Activated CD4-positive, alpha-beta T cell treated with anti-CD3 and anti-CD28 coated beads for 4 hours (primary cell): ENCODE results near the gene PHF11.
A peak's percentile ranks its signal among the peaks of the same experiment; 100 is the strongest.

Experiments
- DNase-seq, 2 donors: peaks; one replicate each; pipeline ENCODE4 v3.0.0-alpha.2; 2020

The PHF11 gene

GRCh38 chr13:49499889-49500660 is 4.3 kb downstream of the PHF11 start:
- DNase-seq: peak in 1 of 2 donors; percentile 30

- DNase-seq: no peak
These were observed 7.2 kb downstream of the PHF11 start for GRCh38 chr13:49502954-49503353.

- DNase-seq: no peak
These were observed 8.2 kb downstream of the PHF11 start for GRCh38 chr13:49503951-49504350.

- DNase-seq: no peak
These were observed 16.8 kb downstream of the PHF11 start for GRCh38 chr13:49512578-49512977.

GRCh38 chr13:49516467-49516866 is 20.7 kb downstream of the PHF11 start:
- no peak for DNase-seq

GRCh38 chr13:49517461-49517860 is 21.7 kb downstream of the PHF11 start:
- no peak for DNase-seq

GRCh38 chr13:49521224-49521623 is 25.5 kb downstream of the PHF11 start:
- no peak for DNase-seq

- DNase-seq: no peak
These were observed 29.2 kb downstream of the PHF11 start for GRCh38 chr13:49524740-49525501.

GRCh38 chr13:49527123-49527522 is 31.4 kb downstream of the PHF11 start:
- DNase-seq: no peak

- no peak for DNase-seq
These were observed 32.4 kb downstream of the PHF11 start for GRCh38 chr13:49528161-49528560.

- no peak for DNase-seq
These were observed 34.7 kb downstream of the PHF11 start for GRCh38 chr13:49530457-49530856.

- DNase-seq: no peak
These were observed 36.8 kb downstream of the PHF11 start for GRCh38 chr13:49532593-49532992.

GRCh38 chr13:49533011-49533410 is 37.3 kb downstream of the PHF11 start:
- no peak for DNase-seq

- DNase-seq: no peak
These were observed 38.0 kb downstream of the PHF11 start for GRCh38 chr13:49533591-49534269.

GRCh38 chr13:49536144-49536873 is 40.6 kb downstream of the PHF11 start:
- DNase-seq: no peak

GRCh38 chr13:49538404-49538803 is 42.7 kb downstream of the PHF11 start:
- DNase-seq: no peak

GRCh38 chr13:49539313-49539712 is 43.6 kb downstream of the PHF11 start:
- no peak for DNase-seq

- no peak for DNase-seq
These were observed 44.0 kb downstream of the PHF11 start for GRCh38 chr13:49539746-49540145.

GRCh38 chr13:49540552-49540951 is 44.8 kb downstream of the PHF11 start:
- peak in 1 of 2 donors; percentile 31 for DNase-seq

- DNase-seq: no peak
These were observed 47.9 kb downstream of the PHF11 start for GRCh38 chr13:49543656-49544055.

- DNase-seq: no peak
These were observed 49.9 kb downstream of the PHF11 start for GRCh38 chr13:49545661-49546060.

GRCh38 chr13:49546561-49546960 is 50.8 kb downstream of the PHF11 start:
- no peak for DNase-seq

- no peak for DNase-seq
These were observed 53.5 kb downstream of the PHF11 start for GRCh38 chr13:49549289-49549688.
